Endothelial cell of hepatic sinusoid (primary cell): ENCODE measurements around the gene LRMDA.

Source experiments
- in situ Hi-C: cut with HindIII; loops from 2 replicates; pipeline ENCODE4 v1.10.0; 2017; ENCODE audit warnings: low sequenced_read_pairs

Gene LRMDA

DNA sequence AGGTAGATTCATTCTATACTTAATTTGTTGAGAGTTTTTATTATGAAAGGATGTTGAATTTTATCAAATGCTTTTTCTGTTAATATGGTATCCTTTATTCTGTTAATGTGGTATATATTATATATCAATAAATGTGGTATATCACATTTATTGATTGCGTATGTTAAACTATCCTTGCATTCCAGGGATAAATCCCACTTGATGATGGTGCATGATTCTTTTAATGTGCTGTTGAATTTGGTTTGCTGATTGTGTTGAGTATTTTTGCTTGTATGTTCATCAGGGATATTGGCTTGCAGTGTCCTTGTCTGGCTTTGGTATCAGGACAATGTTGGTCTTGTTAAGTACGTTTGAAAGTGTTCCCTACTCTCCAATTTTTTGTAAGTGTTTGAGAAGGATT, 11.9 kb downstream of the LRMDA start:
- in situ Hi-C loops, result no loop called here

DNA sequence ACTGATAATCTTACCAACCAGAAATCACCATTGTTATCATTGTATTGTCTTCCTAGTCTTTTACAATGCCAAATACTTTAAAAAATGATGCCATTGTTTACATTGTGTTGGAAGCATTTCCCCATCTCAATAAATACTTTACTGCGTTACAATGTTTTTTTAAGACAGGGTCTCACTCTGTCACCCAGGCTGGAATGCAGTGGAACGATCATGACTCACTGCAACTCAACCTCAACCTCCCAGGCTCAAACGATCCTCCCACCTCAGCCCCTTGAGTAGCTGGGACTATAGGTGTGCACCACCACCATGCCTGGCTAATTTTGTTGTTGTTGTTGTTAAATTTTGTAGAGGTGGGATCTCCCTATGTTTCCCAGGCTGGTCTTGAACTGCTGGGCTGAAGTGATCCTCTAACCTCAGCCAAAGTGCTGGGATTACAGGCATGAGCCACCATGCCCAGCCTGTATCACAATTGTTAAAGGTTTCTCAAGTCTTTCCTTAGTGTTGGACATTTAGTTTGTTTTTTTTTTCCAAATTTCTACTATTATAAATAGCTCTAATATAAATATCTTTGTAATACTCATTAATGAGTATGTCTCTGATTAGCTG, 13.5 kb downstream of the LRMDA start:
- in situ Hi-C loops, result no loop called here

DNA sequence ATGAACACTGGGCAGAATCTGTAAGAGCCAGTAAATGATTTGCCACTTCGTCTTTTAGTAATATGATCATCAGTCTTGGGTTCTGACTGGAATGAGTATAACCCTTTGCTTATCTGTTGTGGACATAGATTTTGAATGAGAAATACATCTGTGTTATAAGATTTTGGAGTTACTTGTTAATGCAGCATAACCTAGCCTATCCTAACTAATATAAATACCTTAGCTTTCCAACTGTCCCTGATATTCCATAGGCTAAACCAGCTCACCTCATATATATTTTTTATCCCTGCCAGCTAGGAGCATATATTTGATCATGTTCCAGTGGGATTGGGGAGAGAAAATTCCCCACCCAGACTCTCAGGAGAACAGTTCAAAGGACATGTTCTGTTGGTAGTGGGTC, 15.1 kb downstream of the LRMDA start:
- in situ Hi-C loops, result no loop called here

DNA sequence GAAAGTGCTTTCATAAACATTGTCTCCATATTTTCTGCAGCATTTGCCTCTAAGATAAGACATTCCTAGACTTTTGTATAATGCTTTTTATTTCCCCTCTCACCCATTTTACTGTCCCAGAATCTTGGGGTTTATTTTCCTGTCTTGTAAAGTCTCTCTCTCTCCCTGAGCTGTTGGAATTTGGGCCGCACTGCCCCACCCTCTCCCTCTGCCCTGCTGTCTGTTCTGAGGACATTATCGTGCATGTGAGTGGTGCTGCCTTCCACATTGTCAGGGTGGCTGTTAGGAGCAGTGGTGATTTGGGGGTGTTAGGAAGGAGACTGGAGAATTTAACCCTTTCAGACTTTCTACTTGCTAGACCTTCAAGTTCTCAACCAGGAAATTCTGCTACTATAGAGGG, 16.7 kb downstream of the LRMDA start:
- in situ Hi-C loops, result no loop called here

DNA sequence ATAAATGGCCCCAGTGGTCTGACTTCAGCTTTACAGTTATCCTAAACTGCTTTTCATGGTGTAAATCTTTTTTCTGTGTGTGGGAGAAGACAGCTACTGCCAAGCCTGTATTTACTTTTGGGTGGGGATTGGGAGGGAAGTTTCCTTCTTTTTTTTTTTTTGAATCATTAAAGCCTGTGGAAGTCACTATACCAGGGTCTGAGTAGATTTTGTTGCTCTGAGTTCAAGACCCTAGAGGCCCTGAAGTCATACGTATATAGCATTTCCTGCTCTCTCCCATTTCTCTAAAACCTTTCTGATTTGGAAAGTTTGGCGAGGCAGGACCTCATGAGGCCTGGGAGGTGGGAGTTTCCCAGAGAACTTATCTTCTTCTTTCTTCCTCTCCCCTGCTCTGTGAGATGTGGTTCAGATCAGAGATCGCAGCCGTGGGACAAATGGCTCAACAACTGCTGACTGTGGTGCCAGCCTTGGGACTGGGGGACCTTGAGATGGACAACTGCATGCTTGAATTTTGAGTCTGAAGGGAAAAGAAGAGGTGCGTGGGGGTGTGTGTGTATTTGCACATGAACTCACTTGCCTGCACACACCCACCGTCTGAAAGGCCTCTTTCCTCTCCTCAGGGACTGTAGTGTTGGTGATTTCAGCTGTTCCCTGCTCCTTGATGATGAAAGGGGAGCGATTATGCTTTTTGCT, 18.1 kb downstream of the LRMDA start:
- in situ Hi-C loops, result no loop called here

DNA sequence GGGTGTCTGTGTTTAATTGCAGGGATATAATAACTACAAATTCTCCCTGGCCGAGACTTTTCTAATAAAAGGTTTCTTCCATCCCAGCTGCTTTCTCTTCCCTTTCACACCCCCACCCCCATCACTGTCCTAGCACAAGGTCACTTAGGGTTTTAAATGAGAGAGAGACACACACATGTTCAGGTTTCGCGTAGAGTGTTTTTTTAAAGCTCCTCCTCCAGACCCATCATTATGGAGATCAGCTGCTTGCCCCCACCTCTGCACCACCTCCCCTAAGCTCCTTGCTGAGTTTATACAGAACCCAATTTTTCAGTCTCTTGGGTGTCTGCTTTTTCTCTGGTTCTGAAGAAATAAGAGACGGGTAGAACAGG, 18.6 kb downstream of the LRMDA start:
- in situ Hi-C loops, result no loop called here

DNA sequence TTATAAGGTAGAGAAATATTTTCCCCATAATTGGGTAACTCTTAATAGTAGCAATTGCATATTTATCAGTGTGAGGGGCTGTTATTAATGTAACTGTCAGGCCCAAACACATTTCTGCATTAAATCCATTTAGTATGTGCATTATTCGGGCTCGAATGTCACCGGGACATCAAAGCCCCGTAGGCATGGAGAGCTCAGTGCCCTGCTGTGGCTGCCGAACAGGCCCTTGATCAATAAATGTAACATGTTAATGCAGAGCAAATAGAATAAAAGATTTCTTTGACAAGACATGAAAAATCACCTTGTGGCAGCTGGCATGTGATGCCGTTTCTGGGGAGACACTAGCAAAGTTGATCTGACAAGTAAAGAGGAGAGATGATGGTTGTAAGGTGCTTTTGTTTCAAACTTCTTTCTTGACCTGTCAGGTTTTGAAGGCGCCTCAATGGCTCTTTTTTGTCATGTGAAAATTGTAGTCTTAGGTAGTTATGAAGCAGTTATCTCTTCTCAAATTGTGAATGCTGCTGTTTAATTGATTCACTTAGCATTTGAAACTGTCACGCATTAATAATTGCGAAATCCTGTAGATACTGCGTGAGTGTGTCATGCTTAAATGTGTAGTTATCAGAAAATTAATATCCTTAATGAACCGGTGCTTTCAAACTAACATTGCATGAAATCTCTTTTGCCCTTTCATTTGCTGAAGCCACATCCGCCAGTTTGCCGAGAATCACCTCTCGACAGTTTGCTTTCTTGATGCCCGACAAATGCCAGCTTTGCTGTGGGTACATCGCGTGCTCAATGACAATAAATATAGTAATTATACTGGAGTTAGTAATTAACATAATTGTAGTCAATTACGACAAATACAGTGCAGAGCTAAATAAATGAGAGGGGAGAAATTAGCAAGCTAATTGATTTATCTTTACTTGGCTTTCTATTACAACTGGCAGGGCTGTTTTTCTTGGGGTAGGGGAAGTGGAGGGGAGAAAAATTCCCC, 19.5 kb downstream of the LRMDA start:
- in situ Hi-C loops, result no loop called here

DNA sequence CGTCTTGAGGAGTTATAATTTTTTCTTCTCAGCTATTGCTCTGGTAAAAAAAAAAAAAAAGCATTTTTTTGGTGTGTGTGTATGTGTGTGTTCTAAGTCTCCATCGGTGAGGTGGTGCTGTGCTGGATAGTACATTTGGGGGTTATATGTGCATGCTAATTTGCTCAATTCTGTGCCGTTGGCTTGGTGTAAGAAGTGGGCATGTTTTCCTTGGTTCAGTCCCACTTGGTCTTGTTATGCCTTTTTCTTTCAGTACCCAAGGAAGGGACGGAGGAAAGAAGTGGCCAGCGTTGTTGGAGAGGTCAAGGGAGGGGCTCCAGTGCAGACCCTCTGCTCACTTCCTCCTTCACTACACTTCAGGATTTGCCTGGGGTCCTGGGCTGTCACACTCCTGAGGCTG, 20.4 kb downstream of the LRMDA start:
- in situ Hi-C loops, result no loop called here

DNA sequence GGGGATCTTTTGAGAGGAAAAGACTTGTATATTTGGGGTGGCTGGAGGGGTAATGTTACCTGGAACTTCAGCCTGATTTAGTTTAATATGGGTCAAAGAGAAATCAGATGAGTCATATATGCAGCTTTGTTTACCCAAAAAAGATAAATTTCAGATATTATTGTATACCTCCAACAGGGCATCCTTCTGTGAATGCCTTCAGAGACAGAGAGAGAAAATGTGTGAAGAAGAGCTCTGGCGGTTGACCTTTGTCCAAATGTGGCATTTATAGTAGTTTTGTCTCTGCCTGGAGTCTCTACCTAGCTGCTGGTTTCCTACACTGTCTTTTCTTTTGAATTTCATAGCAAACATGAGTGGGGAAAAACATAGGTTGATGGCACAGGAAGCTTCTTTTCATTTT, 21.6 kb downstream of the LRMDA start:
- in situ Hi-C loops, result no loop called here

DNA sequence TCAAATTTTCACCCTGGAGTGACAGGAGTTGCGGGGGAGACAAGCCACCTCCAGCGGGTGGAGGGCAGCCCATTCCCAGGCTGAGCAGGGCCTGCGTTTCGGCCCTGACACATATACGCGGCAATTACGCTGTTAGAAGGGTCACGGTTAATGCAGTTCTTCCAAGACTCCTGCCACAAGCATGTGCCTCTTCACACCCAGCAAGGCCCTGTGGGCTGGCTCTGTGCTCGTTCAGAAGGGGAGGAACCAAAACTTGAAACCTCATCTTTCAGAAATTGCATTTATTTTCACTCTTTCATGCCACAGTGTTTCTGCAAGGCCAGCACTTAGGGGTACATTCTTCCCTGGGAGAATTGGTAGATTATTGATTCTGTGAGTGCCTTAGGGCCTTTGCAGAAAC, 24.7 kb downstream of the LRMDA start:
- in situ Hi-C loops, result no loop called here

DNA sequence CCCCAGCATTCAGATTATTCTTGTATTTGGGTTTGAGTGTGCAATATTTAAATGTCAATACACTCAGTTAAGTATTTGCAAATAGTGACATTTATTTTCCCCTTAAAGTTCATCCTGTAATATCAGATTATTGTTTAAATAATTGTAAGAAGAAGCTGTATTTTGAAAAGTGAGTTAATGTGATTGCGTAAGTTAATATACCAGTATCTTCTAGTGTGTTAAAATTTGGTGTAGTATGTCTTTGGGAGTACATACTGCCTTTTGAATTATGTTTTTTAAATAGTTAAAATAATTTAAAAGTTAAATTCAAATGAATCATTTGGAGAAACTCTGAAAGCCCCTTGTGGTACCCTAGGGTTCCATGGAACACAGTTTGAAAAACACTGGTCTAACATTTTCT, 28.6 kb downstream of the LRMDA start:
- in situ Hi-C loops, result no loop called here

DNA sequence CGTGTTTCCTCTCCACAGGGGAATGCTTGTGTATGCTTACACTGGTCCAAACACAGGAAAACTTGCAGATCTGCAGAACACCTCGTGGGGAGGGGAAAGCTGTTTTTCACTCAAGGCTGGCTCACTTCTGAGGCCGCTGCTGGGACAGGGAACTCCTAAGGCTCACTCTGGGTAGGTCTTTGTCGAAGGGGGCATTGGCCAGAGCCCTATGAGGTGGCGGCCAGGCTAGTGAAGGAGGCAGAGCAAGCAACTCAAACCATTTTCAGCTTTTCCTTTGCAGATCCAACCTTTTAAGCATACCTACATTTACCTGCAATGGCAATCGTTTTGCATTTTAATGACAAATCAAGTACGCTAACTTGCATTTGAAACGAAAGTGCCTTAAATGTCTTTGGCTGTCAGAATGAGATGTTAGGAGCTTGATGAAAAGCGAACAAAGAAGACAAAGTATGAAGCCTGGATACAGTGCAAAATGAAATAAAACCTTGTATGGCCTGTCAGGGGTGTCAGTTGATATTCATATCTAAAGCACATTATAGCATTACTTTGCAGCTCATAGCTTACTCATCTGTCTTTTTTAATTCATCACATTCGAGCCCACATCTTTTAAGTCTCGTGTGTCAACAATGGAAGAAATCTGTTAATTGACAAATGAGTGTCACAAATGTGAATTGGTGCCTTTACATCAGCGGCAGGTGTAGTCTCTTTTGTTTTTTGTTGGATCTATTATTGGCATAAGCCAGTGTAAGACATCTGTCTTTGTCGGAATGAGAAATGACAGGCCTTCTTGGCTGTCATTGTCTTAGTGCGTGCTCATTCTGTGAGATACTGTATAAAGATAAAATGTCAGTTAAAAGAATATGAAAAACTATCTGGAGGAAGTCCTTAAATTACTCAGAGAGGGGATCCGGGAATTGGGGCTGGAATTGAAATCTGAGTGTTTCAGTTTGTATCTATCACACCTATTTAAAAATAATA, 30.5 kb downstream of the LRMDA start:
- in situ Hi-C loops, result no loop called here

DNA sequence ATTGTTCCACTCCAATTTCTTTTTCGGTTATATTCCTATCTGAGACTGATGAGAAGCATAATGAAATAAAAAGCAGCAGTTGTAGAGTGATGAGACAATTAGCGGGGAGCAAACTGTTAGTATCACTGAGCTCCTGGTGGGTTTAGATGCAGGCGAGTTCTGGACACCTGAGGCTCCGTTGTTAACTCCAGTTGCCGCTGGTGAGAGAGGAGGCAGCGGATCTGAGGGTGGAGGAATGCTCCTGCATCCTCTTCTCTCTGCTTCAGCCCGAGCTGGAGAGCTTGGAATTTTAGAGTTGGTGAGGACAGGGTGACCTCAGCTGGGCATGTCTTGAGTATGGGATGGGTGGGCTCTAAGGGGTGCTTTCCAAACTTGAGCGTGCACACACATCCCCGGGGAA, 31.4 kb downstream of the LRMDA start:
- in situ Hi-C loops, result no loop called here

DNA sequence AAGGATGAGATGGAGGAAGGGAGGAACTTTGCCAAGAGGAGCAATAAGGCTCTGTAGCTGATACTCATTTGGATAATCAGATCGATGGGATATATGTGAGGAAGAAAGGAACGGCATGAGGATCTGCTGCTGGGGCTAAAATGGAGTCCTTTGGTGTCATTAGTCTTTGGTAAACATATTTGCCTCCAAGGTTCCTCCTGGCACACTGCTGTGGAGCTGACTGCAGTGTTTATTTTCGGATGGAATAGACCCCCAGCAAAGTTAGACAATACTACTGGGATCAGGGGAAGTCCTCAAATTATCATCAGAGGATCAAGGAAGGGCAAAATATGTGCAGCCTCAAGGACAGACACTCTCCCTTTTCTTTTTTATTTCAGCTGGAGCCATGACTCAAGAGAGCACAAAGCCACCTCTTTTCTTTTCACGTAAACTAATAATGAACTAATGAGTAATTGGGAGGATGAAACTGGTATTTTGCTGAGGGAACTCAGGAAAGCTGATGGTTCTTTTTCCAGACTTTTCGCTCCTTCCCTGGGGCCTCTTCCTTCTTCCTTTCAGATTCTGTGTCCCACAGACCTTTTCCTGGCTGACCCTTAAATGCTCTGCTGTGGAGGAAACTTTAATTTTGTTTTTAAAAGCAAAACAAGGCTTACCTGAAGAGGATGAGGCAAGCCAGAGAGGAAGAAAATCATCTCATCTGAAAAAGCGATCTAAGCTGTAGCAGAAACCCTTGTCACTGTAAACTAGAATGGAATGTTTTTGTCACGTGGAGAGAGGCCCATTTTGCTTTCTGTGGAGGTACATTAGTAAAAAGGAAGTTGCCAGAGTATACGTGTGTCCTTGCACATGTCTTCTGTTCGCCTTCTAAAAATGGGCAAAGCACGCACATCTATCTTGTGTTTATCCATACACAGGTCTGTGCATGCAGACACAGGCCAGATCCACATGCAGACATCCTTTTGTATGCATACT, 33.3 kb downstream of the LRMDA start:
- in situ Hi-C loops, result no loop called here

DNA sequence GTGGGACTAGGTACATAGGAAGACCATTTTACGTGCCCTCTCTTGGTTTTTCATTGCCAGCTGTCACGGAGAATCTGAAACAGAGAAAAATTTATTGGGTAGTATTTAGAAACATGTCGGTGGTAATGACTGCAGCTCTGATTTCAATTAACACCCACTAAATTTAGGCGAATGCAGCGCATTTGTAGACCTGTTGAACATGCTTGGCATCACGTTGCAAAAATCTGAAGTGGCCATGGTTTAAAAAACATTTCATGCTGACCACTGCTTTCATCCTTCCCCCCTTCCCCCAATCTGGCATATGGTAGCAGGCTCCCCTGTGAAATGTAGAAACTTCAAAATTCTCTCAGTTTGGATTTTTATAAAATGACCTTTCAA, 34.0 kb downstream of the LRMDA start:
- in situ Hi-C loops, result no loop called here

DNA sequence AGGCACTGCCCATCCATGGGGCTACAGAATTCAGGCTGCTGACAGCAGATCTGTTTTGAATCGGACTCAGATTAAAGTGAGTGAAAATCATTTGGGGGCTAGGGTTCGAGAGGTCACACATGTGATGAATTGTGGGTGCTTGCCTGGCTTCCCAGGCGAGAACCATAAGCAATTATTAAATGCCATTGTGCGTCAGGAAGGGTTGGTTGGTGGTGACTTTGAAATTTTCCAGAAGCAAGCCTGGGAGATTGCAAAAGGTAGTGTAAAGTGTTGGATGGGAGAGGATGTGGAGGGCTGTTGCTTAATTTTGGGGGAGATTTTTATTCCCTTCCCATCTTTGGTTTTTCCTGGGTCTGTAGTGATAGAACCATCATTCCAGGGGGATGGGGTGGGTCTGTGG, 34.6 kb downstream of the LRMDA start:
- in situ Hi-C loops, result no loop called here

DNA sequence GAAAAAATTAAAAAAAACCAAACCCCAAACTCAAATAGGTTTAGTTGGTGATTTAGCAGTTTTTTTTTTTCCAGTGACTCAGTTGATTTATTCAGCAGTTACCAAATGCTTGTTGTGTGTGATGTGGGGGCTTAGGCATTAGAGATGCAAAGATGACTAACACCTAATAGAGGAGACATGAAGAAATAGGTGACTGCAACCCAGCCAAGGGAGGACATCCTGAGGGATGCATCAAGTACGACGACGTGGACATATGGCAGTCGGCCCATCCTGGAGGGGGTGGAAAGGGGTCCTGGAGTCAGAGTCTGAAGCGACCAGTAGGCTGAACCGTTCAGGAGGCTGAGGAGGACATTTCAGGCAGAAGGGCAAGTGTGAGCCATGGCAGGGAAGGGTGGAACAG, 35.5 kb downstream of the LRMDA start:
- in situ Hi-C loops, result no loop called here

DNA sequence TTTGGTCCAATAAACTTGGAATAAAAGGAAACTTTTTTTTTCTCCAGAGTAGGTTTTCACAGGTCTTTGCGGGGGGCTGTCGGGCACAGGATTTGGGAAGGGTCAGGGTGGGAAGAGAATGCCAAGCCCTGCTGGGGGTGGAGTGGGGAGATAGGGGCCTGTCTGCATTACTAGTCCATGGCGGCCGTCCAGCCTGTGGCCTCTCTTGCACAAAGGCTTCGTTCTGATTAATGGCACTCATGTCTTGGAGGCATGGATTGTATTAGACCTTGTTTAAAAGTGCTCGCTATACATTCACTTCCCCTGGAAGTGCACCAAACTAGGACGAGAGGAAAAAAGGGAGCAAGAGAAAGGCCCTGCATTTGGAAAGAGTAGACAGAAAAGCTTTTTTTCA, 37.2 kb downstream of the LRMDA start:
- in situ Hi-C loops, result no loop called here

DNA sequence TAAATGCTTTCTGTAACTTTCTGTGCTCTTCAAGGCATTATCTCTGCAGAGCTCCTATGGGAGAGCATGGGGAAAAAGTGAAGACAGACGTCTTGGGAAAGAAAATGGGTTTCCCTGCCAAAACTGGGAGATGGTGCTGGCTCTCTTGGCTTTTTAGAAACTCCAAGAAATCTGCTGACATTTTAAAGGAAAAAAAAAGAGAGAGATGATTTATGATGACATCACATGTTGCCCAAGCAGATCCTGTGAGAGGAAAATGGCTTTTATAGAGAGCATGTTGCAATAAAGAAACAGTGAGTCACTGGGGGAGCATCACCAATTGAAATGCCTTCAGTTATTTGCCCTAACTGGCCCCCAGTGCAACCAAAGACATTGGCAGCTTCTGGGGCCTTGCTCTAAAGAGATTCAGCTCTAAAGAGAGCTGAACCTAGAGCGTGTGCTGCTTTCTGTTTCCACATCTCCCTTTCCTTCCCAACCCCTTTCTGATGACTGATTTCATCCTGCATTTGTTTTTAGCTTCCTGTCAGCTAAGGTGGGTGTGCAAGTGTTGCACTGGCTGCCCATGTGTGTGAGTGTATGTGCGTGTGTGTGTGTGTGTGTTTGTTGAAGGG, 37.7 kb downstream of the LRMDA start:
- in situ Hi-C loops, result no loop called here
